GM23248 (cell line): ENCODE data around the gene SEMA6A. TPM values are rescaled to one million over a fixed set of nuclear protein-coding genes. Genes with fewer than 3 reads are reported as not detected.

Experiments
- DNase-seq: peaks from one replicate; pipeline ENCODE4 v3.0.0-alpha.2; 2015
- H2AFZ ChIP-seq: fragments of 200-600 bp; sonication (generic); 2 replicates; pipeline ENCODE4 v1.6.1; 2016; ENCODE audit warnings: antibody characterized with exemption
- H3F3A ChIP-seq: fragments of 200-600 bp; sonication (generic); 2 replicates; pipeline ENCODE4 v1.6.1; 2016; ENCODE audit warnings: mild to moderate bottlenecking, antibody characterized with exemption, mixed run types; ENCODE audit not compliant: insufficient read depth
- H3K27ac ChIP-seq: fragments of 200-600 bp; sonication (generic); 2 replicates; pipeline ENCODE4 v1.5.1; 2016; ENCODE audit warnings: mild to moderate bottlenecking
- H3K27me3 ChIP-seq: fragments of 200-600 bp; sonication (generic); replicated peaks from 2 replicates; pipeline ENCODE4 v1.6.1; 2016; ENCODE audit warnings: mild to moderate bottlenecking; ENCODE audit not compliant: insufficient read depth
- H3K36me3 ChIP-seq: fragments of 200-600 bp; sonication (generic); 2 replicates; pipeline ENCODE4 v1.6.1; 2016; ENCODE audit warnings: low read depth, mild to moderate bottlenecking
- H3K4me1 ChIP-seq: fragments of 200-600 bp; sonication (generic); 2 replicates; pipeline ENCODE4 v1.6.1; 2016; ENCODE audit warnings: mild to moderate bottlenecking; ENCODE audit not compliant: insufficient read depth
- H3K4me2 ChIP-seq: fragments of 200-600 bp; sonication (generic); one replicate; pipeline ENCODE4 v1.6.1; 2016; ENCODE audit warnings: mild to moderate bottlenecking; ENCODE audit not compliant: unreplicated experiment
- H3K4me3 ChIP-seq: fragments of 200-600 bp; sonication (generic); 2 replicates; pipeline ENCODE4 v1.5.1; 2016; ENCODE audit warnings: mild to moderate bottlenecking
- H3K79me2 ChIP-seq: fragments of 200-600 bp; sonication (generic); 2 replicates; pipeline ENCODE4 v1.6.1; 2016; ENCODE audit warnings: mild to moderate bottlenecking; ENCODE audit not compliant: insufficient read depth
- H3K9ac ChIP-seq: fragments of 200-600 bp; sonication (generic); 2 replicates; pipeline ENCODE4 v1.6.1; 2016; ENCODE audit warnings: mild to moderate bottlenecking
- H3K9me2 ChIP-seq: fragments of 200-600 bp; sonication (generic); 2 replicates; pipeline ENCODE4 v1.6.1; 2016; ENCODE audit warnings: mixed run types, mild to moderate bottlenecking, moderate library complexity; ENCODE audit not compliant: insufficient read depth
- H3K9me3 ChIP-seq: fragments of 200-600 bp; sonication (generic); one replicate; pipeline ENCODE4 v1.6.1; 2017; ENCODE audit warnings: low read depth
- H4K20me1 ChIP-seq: fragments of 200-600 bp; sonication (generic); 2 replicates; pipeline ENCODE4 v1.6.0; 2016; ENCODE audit not compliant: insufficient read depth
- EZH2 ChIP-seq: fragments of 200-600 bp; sonication (generic); IDR thresholded peaks from 2 replicates; pipeline ENCODE4 v1.6.1; 2018; ENCODE audit warnings: antibody characterized with exemption, mild to moderate bottlenecking; ENCODE audit not compliant: insufficient read depth, poor library complexity, severe bottlenecking
- EZH2phosphoT487 ChIP-seq: fragments of 200-600 bp; sonication (generic); IDR thresholded peaks from 2 replicates; pipeline ENCODE4 v1.6.1; 2018; ENCODE audit warnings: antibody characterized with exemption, moderate library complexity, mild to moderate bottlenecking, low read depth; ENCODE audit not compliant: insufficient read depth
- WGBS, 2 experiments: methylation state at CpG; one replicate each; pipeline ENCODE4 v1.1.6; 2015 to 2017; ENCODE audit warnings: low lambda C conversion rate in 2 of 2, low coverage in 1 of 2; ENCODE audit errors: missing lambda C conversion rate in 2 of 2; 5-methylcytosine and 5-hydroxymethylcytosine counted together
- in situ Hi-C: fragments of 300-500 bp; cut with MboI; formaldehyde crosslinking; loops from 2 replicates; pipeline ENCODE4 v1.15.0; 2020
- polyA plus RNA-seq: library from polyadenylated mRNA; unstranded; fragments of >200 nt; fragmentation: Nextera tagmentation; extraction: Ambion mirVana; gene quantifications from 2 replicates; pipeline ENCODE4 v1.2.1, GENCODE V29; 2016
- total RNA-seq: library from RNA; depleted of rRNA; stranded (reverse); fragments of >200 nt; shearing (Covaris generic); gene quantifications from 2 replicates; pipeline ENCODE4 v1.2.3, GENCODE V29; 2014

The SEMA6A gene
- total and polyA plus RNA-seq, 2 experiments from 2014 or later = under 0.01 to 0.79 TPM

DNA sequence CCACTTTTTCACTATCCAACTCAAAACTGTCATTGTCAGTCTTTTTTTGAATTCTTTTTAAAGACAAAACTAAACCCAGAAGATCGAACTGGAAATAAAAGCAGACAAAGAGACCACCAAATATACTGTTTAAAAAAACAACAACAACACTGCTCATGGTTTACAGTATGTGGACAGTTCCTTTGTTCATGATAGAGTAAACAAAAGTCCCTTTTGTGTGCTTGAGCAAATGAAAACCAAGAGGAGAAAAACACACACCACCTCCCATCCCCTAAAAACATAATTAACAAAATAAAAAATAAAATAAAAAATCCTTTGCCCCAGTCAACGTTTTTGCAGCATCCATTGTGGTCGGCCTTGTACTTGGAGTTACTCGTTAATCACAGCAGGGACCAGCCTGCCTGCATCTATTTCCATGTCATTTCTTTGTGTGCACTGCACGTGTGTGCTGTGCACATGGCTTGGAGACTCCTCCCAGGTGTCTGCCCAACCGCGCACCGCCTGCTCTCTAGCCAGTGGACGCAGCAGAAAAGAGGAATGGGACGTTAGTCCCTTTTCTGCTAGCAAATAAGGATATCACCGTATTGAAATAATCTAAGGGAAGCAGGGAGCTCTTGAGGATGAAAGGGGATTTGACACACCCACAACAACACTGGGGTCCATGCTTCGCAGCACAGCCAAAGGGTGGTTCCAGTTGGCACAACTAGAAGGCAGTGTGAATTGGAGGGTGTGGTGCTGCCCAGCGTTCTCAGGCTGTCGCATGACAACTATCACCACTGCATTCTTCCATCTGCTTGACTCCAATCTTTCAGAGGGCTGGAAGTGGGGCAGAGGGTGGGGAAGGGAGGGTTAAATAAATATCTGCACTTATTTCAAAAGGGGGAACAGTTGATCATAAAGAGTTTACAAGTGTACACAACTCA is 130.0 kb downstream of the SEMA6A start:
- Histone ChIP-seq H3K9ac (no peak overlapping the region), H3K9me2 (no peaks in the 10 kb centered on the region), H3K4me1 (no peaks in the 10 kb centered on the region), H3K4me3 (no peak overlapping the region), H4K20me1 (no peaks in the 10 kb centered on the region), H3K36me3 (no peaks in the 10 kb centered on the region), H3K4me2 (no peak overlapping the region), H3K79me2 (no peaks in the 10 kb centered on the region), H3K27me3 (no peaks in the 10 kb centered on the region), H3K9me3 (no peaks in the 10 kb centered on the region), H2AFZ (no peak overlapping the region), H3K27ac (no peak overlapping the region), H3F3A (no peaks in the 10 kb centered on the region)
- in situ Hi-C loops = no loop called here
- TF ChIP-seq EZH2phosphoT487 = no peak
- no peak for TF ChIP-seq EZH2
- DNase-seq = no peak
- 63% methylated on average over 14 of the region's 14 CpGs for WGBS, 2 experiments

GRCh38 chr5:116442931-116443551 is 131.6 kb downstream of the SEMA6A start:
- H4K20me1 ChIP-seq = no peaks in the 10 kb centered on the region
- H3K9me3 ChIP-seq = no peaks in the 10 kb centered on the region
- no peak overlapping the region for H3K27ac ChIP-seq
- TF ChIP-seq EZH2 (no peak), EZH2phosphoT487 (no peak)
- H3K4me3 ChIP-seq = no peak overlapping the region
- no peak for DNase-seq
- no peak overlapping the region for H3K9ac ChIP-seq
- H3K9me2 ChIP-seq = no peaks in the 10 kb centered on the region
- no peaks in the 10 kb centered on the region for H3K79me2 ChIP-seq
- 57 to 64% methylated on average over 3 of the region's 3 CpGs for WGBS, 2 experiments
- H3F3A ChIP-seq = no peaks in the 10 kb centered on the region
- H2AFZ ChIP-seq = no peak overlapping the region
- H3K36me3 ChIP-seq = no peaks in the 10 kb centered on the region
- in situ Hi-C loops = no loop called here
- no peak overlapping the region for H3K4me2 ChIP-seq
- no peaks in the 10 kb centered on the region for H3K4me1 ChIP-seq
- H3K27me3 ChIP-seq = no peaks in the 10 kb centered on the region

GRCh38 chr5:116442095-116442534 is 132.5 kb downstream of the SEMA6A start:
- H3F3A ChIP-seq = no peaks in the 10 kb centered on the region
- H3K36me3 ChIP-seq = no peaks in the 10 kb centered on the region

GRCh38 chr5:116441223-116441622 is 133.4 kb downstream of the SEMA6A start:
- Histone ChIP-seq H3K4me1 (no peaks in the 10 kb centered on the region), H3K4me3 (no peak overlapping the region), H3F3A (no peaks in the 10 kb centered on the region), H4K20me1 (no peaks in the 10 kb centered on the region), H3K79me2 (no peaks in the 10 kb centered on the region), H3K9me3 (no peaks in the 10 kb centered on the region), H3K36me3 (no peaks in the 10 kb centered on the region), H3K27me3 (no peaks in the 10 kb centered on the region), H3K9ac (no peak overlapping the region), H3K9me2 (no peaks in the 10 kb centered on the region), H3K4me2 (no peak overlapping the region), H3K27ac (no peak overlapping the region), H2AFZ (no peak overlapping the region)
- 64 to 77% methylated on average over 2 of the region's 2 CpGs for WGBS, 2 experiments
- no peak for TF ChIP-seq EZH2
- no peak for TF ChIP-seq EZH2phosphoT487
- in situ Hi-C loops = no loop called here
- no peak for DNase-seq

More at GRCh38 chr5:116442095-116442534, 132.5 kb downstream of the SEMA6A start:
- Histone ChIP-seq H2AFZ (no peak overlapping the region), H3K4me3 (no peak overlapping the region), H3K27ac (no peak overlapping the region), H3K27me3 (no peaks in the 10 kb centered on the region), H3K4me1 (no peaks in the 10 kb centered on the region), H3K4me2 (no peak overlapping the region), H4K20me1 (no peaks in the 10 kb centered on the region), H3K79me2 (no peaks in the 10 kb centered on the region), H3K9me2 (no peaks in the 10 kb centered on the region), H3K9ac (no peak overlapping the region), H3K9me3 (no peaks in the 10 kb centered on the region)
- in situ Hi-C loops = no loop called here
- peak; percentile 36 for DNase-seq
- 31 to 33% methylated on average over 3 of the region's 3 CpGs for WGBS, 2 experiments
- no peak for TF ChIP-seq EZH2
- TF ChIP-seq EZH2phosphoT487 = no peak
